OCI-LY7 (cell line): ENCODE data around the gene EMCN. TPM values are rescaled to one million over a fixed set of nuclear protein-coding genes. Genes with fewer than 3 reads are reported as not detected.

Source experiments
- BruUV-seq: library from RNA; stranded (reverse); fragments of 400-500 nt; replicated peaks from 2 replicates; lab custom pipeline; 2021; lab: Mats Ljungman, UMichigan
- CTCF ChIA-PET: fragments of 300-600 bp; sonication (Branson Sonifier 250); formaldehyde crosslinking; loops from one replicate; lab custom pipeline; 2022; ENCODE audit warnings: antibody characterized with exemption; ENCODE audit not compliant: unreplicated experiment; lab: Charles Lee
- POLR2A ChIA-PET: fragments of 300-600 bp; sonication (Branson Sonifier 250); formaldehyde crosslinking; loops from one replicate; lab custom pipeline; 2022; ENCODE audit warnings: antibody characterized with exemption; lab: Charles Lee
- DNase-seq: peaks from one replicate; pipeline ENCODE4 v3.0.0-alpha.2; 2015; ENCODE audit warnings: low spot score
- H2AFZ ChIP-seq: fragments of 200-600 bp; sonication (generic), shearing (Covaris generic); 2 replicates; pipeline ENCODE4 v1.6.1; 2014; ENCODE audit warnings: mild to moderate bottlenecking, antibody characterized with exemption, low read length, moderate library complexity
- H3K27ac ChIP-seq: fragments of 200-600 bp; sonication (generic); 2 replicates; pipeline ENCODE4 v1.5.1; 2014; ENCODE audit warnings: mixed run types, low read depth, mild to moderate bottlenecking, moderate library complexity, low read length, inconsistent platforms; ENCODE audit not compliant: poor library complexity, severe bottlenecking
- H3K36me3 ChIP-seq: fragments of 200-600 bp; sonication (generic); 2 replicates; pipeline ENCODE4 v1.6.1; 2014; ENCODE audit warnings: mild to moderate bottlenecking, antibody characterized with exemption, low read length, moderate library complexity, mixed read lengths; ENCODE audit not compliant: insufficient read depth
- H3K4me1 ChIP-seq: fragments of 200-600 bp; sonication (generic); 2 replicates; pipeline ENCODE4 v1.5.1; 2014; ENCODE audit warnings: mild to moderate bottlenecking, low read length; ENCODE audit not compliant: insufficient read depth, poor library complexity, severe bottlenecking
- H3K4me2 ChIP-seq: fragments of 200-600 bp; sonication (generic); 2 replicates; pipeline ENCODE4 v1.6.1; 2014; ENCODE audit warnings: mild to moderate bottlenecking, low read length
- H3K4me3 ChIP-seq: fragments of 200-600 bp; sonication (generic); 2 replicates; pipeline ENCODE4 v1.5.1; 2014; ENCODE audit warnings: mild to moderate bottlenecking, low read depth, low read length; ENCODE audit not compliant: poor library complexity, severe bottlenecking
- H3K79me2 ChIP-seq: fragments of 200-600 bp; sonication (generic); 2 replicates; pipeline ENCODE4 v1.6.1; 2016; ENCODE audit warnings: low read depth, mild to moderate bottlenecking, low read length, moderate library complexity, mixed read lengths; ENCODE audit not compliant: insufficient read depth
- H3K9me2 ChIP-seq: fragments of 200-600 bp; sonication (generic); 2 replicates; pipeline ENCODE4 v1.6.1; 2016; ENCODE audit warnings: mild to moderate bottlenecking, low read length, mixed read lengths; ENCODE audit not compliant: insufficient read depth
- H3K9me3 ChIP-seq: fragments of 200-600 bp; sonication (generic); 2 replicates; pipeline ENCODE4 v1.6.1; 2014; ENCODE audit warnings: mild to moderate bottlenecking, mixed run types, low read length, mixed read lengths
- H4K20me1 ChIP-seq: fragments of 200-600 bp; sonication (generic); 2 replicates; pipeline ENCODE4 v1.6.1; 2014; ENCODE audit warnings: mild to moderate bottlenecking, antibody characterized with exemption, low read length, moderate library complexity, mixed read lengths; ENCODE audit not compliant: insufficient read depth
- CTCF ChIP-seq: fragments of 200-600 bp; sonication (generic); conservative IDR thresholded peaks from 2 replicates; pipeline ENCODE4 v1.5.1; 2014; ENCODE audit warnings: mild to moderate bottlenecking, antibody characterized with exemption, low read length, moderate library complexity, mixed read lengths
- EZH2phosphoT487 ChIP-seq: fragments of 200-600 bp; sonication (generic); IDR thresholded peaks from 2 replicates; pipeline ENCODE4 v1.6.1; 2018; ENCODE audit warnings: low read depth, borderline replicate concordance, mild to moderate bottlenecking, mixed run types, antibody characterized with exemption, low read length, moderate library complexity, mixed read lengths
- intact Hi-C: fragments of 100-400 bp; cut with micrococcal nuclease; formaldehyde crosslinking; loops from one replicate; pipeline ENCODE4 v1.10.0; 2022; ENCODE audit not compliant: unreplicated experiment
- total RNA-seq, 2 experiments: library from RNA; depleted of rRNA in 1 of 2; stranded (reverse); fragments of >200 nt in 1 of 2; shearing (Covaris generic) in 1 of 2; gene quantifications; 2 replicates each; pipeline ENCODE4 v1.2.3, GENCODE V29; 2014 to 2022

The EMCN gene
- total RNA-seq, 2 experiments from 2014 or later = not detected

GRCh38 chr4:100431416-100431815 is 86.4 kb downstream of the EMCN start:
- Histone ChIP-seq H3K4me2 (no peak overlapping the region), H4K20me1 (no peaks in the 10 kb centered on the region), H3K4me1 (no peaks in the 10 kb centered on the region), H3K9me3 (no peaks in the 10 kb centered on the region), H3K79me2 (no peaks in the 10 kb centered on the region), H3K4me3 (no peak overlapping the region), H3K9me2 (no peaks in the 10 kb centered on the region), H2AFZ (no peak overlapping the region), H3K36me3 (no peaks in the 10 kb centered on the region), H3K27ac (no peak overlapping the region)
- intact Hi-C loops = no loop called here
- DNase-seq = no peak
- BruUV-seq = no TSS peak
- POLR2A ChIA-PET = interaction anchor here (0.7 kb wide), 1 partner anchor 9 kb away, joined by 3 read pairs; no protein-coding TSS in a partner anchor
- TF ChIP-seq EZH2phosphoT487 (no peak), CTCF (no peak)
- CTCF ChIA-PET = no interaction called here

- DNase-seq = no peak
- no peak overlapping the region for H3K27ac ChIP-seq
- no peaks in the 10 kb centered on the region for H3K9me3 ChIP-seq
- H3K4me1 ChIP-seq = no peaks in the 10 kb centered on the region
- no TSS peak for BruUV-seq
- no peaks in the 10 kb centered on the region for H3K36me3 ChIP-seq
- H3K79me2 ChIP-seq = no peaks in the 10 kb centered on the region
- no peaks in the 10 kb centered on the region for H3K9me2 ChIP-seq
- ChIA-PET POLR2A (no interaction called here), CTCF (no interaction called here)
- intact Hi-C loops = no loop called here
- H4K20me1 ChIP-seq = no peaks in the 10 kb centered on the region
- TF ChIP-seq EZH2phosphoT487 (no peak), CTCF (no peak)
- no peak overlapping the region for H3K4me2 ChIP-seq
- H3K4me3 ChIP-seq = no peak overlapping the region
- no peak overlapping the region for H2AFZ ChIP-seq
Measured at GRCh38 chr4:100430451-100430850, 87.4 kb downstream of the EMCN start.

- Histone ChIP-seq H3K9me3 (no peaks in the 10 kb centered on the region), H3K4me1 (no peaks in the 10 kb centered on the region), H3K27ac (no peak overlapping the region), H3K36me3 (no peaks in the 10 kb centered on the region), H3K9me2 (no peaks in the 10 kb centered on the region), H4K20me1 (no peaks in the 10 kb centered on the region), H2AFZ (no peak overlapping the region), H3K79me2 (no peaks in the 10 kb centered on the region), H3K4me2 (no peak overlapping the region), H3K4me3 (no peak overlapping the region)
- CTCF ChIA-PET = no interaction called here
- no peak for DNase-seq
- intact Hi-C loops = no loop called here
- BruUV-seq = no TSS peak
- POLR2A ChIA-PET = no interaction called here
- TF ChIP-seq CTCF (no peak), EZH2phosphoT487 (no peak)
Measured at GRCh38 chr4:100429616-100430015, 88.2 kb downstream of the EMCN start.
